K562 (cell line): Measurements from ENCODE around the gene CREB3L1. TPM values are rescaled to one million over a fixed set of nuclear protein-coding genes. Genes with fewer than 3 reads are reported as not detected.

Source experiments
- CXXC5 ChIP-seq: fragments of 250-450 bp; sonication (Bioruptor Pico); IDR thresholded peaks from 2 replicates; pipeline ENCODE4 v1.8.0; 2022; ENCODE audit warnings: inconsistent platforms, mild to moderate bottlenecking, moderate library complexity
- HLTF ChIP-seq: fragments of 450-650 bp; IDR thresholded peaks from 2 replicates; pipeline ENCODE4 v1.6.1; 2016
- JUND ChIP-seq, 2 experiments: IDR thresholded peaks; 2 replicates in 1 of 2; 3 replicates in 1 of 2; pipeline ENCODE4 v1.6.1; 2011; ENCODE audit warnings: borderline replicate concordance in 2 of 2, low read depth in 2 of 2, low read length in 2 of 2, improper control_type of control experiment in 1 of 2, missing biosample characterization in 1 of 2, missing genetic modification characterization in 1 of 2, missing genetic modification reagents in 1 of 2
- L3MBTL2 ChIP-seq: fragments of 450-650 bp; IDR thresholded peaks from 2 replicates; pipeline ENCODE4 v1.6.1; 2016; ENCODE audit warnings: mild to moderate bottlenecking, moderate library complexity
- RBM39 ChIP-seq: fragments of 200-400 bp; formaldehyde crosslinking; optimal IDR thresholded peaks from 2 replicates; pipeline ENCODE3; 2018; ENCODE audit warnings: low read depth, low read length
- RNF2 ChIP-seq: sonication (generic); IDR thresholded peaks from 2 replicates; pipeline ENCODE4 v1.6.1; 2016
- TBP ChIP-seq: optimal IDR thresholded peaks from 2 replicates; pipeline ENCODE3; 2011; ENCODE audit warnings: low read depth, low read length, improper control_type of control experiment
- ZFX ChIP-seq: sonication (generic); formaldehyde crosslinking; IDR thresholded peaks from 2 replicates; pipeline ENCODE4 v1.8.0; 2022; ENCODE audit warnings: mild to moderate bottlenecking, missing genetic modification reagents, moderate library complexity
- polyA plus RNA-seq, 8 experiments: library from polyadenylated mRNA; depleted of rRNA in 4 of 8; stranded (reverse) in 5 of 8; unstranded in 3 of 8; fragments of >200 nt; fragmentation: Nextera tagmentation in 2 of 8; fragmentation: Illumina TruSeq in 1 of 8; extraction: Ambion mirVana in 2 of 8; extraction: Trizol in 1 of 8; gene quantifications; 2 replicates each; pipeline versions ENCODE4 v1.2.1 to v1.2.3, GENCODE V29; 2011 to 2014; ENCODE audit warnings: inconsistent platforms in 1 of 8, missing spikeins in 1 of 8
- total RNA-seq, 7 experiments: library from RNA; depleted of rRNA in 6 of 7; stranded (reverse); fragments of >200 nt in 6 of 7; fragmentation: Illumina TruSeq in 2 of 7; extraction: Trizol in 2 of 7; gene quantifications; 2 replicates each; pipeline versions ENCODE4 v1.2.1 to v1.2.3, GENCODE V29; 2011 to 2021; ENCODE audit warnings: low replicate concordance in 1 of 7
- TF ChIP-seq, protein P1 (sequence below), 3 experiments: IDR thresholded peaks in 2 of 3; conservative IDR thresholded peaks in 1 of 3; 2 replicates each; pipeline ENCODE4 v1.5.1; 2011 to 2012; ENCODE audit warnings: low read length in 3 of 3, mild to moderate bottlenecking in 3 of 3, control low read depth in 2 of 3, improper control_type of control experiment in 1 of 3, inconsistent platforms in 1 of 3, low read depth in 1 of 3, mixed read lengths in 1 of 3, moderate library complexity in 1 of 3; ENCODE audit not compliant: insufficient read depth in 2 of 3
- TF ChIP-seq, protein P2 (sequence below): sonication (generic); formaldehyde crosslinking; IDR thresholded peaks from 2 replicates; pipeline ENCODE4 v1.8.1; 2023; ENCODE audit warnings: missing genetic modification reagents, mild to moderate bottlenecking, borderline replicate concordance
- TF ChIP-seq, protein P3 (sequence below): sonication (generic); formaldehyde crosslinking; IDR thresholded peaks from 2 replicates; pipeline ENCODE4 v1.8.0; 2023; ENCODE audit warnings: missing genetic modification reagents, mild to moderate bottlenecking, borderline replicate concordance
- TF ChIP-seq, protein P4 (sequence below), 2 experiments: fragments of 450-650 bp; IDR thresholded peaks; 2 replicates each; pipeline ENCODE4 v1.6.1; 2016

Gene CREB3L1
- total and polyA plus RNA-seq, 9 of the 15 experiments (the other 6 are each of a cell fraction or from before 2014, with no cell fraction given): 1.2 to 27.6 (median 3.7) TPM

DNA sequence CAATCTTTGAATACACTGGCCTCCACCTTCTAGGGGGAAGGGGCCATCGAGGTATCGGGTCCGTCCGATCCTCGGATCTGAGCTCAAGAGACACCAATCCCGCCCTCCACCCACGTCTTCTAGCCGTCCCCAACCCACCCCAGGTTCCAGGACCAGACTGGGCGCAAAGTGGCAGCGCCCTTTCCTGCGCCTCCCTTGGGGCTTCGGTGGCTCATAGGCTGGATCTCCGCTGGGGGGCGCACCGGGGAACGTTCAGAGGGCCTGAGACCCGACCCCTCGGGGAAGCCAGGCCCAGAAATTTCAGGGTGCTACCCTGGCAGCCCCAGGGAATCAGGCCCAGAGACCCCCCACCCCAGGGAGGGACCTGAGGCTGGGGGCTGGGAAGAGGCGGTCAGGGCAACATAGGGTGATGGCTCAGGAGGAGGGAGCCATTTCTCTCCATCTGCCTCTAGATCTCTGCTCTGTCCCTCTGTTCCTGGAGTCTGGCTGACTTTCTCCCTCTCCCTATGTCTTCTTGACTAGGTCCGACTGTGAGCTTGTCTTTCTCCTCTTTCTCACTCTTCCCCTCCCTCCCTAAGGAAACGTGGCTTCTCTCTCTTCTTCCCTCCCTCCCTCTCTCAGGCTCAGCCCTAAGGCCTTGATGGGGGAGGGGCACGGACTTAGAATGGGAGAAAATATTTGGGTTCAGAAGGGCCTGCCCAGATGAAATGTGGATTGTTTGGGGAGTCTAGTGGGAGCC lies 1.1 kb downstream of the CREB3L1 start (continued):
- TF ChIP-seq, protein P1, sequence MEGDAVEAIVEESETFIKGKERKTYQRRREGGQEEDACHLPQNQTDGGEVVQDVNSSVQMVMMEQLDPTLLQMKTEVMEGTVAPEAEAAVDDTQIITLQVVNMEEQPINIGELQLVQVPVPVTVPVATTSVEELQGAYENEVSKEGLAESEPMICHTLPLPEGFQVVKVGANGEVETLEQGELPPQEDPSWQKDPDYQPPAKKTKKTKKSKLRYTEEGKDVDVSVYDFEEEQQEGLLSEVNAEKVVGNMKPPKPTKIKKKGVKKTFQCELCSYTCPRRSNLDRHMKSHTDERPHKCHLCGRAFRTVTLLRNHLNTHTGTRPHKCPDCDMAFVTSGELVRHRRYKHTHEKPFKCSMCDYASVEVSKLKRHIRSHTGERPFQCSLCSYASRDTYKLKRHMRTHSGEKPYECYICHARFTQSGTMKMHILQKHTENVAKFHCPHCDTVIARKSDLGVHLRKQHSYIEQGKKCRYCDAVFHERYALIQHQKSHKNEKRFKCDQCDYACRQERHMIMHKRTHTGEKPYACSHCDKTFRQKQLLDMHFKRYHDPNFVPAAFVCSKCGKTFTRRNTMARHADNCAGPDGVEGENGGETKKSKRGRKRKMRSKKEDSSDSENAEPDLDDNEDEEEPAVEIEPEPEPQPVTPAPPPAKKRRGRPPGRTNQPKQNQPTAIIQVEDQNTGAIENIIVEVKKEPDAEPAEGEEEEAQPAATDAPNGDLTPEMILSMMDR (IDR thresholded peaks at IDR 0.05 in 2 of 3, conservative IDR thresholded peaks at IDR 0.05 in 1 of 3; ENCODE audit: insufficient read depth in 2 of 3, low read depth in 1 of 3, low read length in 3 of 3): peak; percentile 74 to 90 (median 89)
- TF ChIP-seq, protein P2, sequence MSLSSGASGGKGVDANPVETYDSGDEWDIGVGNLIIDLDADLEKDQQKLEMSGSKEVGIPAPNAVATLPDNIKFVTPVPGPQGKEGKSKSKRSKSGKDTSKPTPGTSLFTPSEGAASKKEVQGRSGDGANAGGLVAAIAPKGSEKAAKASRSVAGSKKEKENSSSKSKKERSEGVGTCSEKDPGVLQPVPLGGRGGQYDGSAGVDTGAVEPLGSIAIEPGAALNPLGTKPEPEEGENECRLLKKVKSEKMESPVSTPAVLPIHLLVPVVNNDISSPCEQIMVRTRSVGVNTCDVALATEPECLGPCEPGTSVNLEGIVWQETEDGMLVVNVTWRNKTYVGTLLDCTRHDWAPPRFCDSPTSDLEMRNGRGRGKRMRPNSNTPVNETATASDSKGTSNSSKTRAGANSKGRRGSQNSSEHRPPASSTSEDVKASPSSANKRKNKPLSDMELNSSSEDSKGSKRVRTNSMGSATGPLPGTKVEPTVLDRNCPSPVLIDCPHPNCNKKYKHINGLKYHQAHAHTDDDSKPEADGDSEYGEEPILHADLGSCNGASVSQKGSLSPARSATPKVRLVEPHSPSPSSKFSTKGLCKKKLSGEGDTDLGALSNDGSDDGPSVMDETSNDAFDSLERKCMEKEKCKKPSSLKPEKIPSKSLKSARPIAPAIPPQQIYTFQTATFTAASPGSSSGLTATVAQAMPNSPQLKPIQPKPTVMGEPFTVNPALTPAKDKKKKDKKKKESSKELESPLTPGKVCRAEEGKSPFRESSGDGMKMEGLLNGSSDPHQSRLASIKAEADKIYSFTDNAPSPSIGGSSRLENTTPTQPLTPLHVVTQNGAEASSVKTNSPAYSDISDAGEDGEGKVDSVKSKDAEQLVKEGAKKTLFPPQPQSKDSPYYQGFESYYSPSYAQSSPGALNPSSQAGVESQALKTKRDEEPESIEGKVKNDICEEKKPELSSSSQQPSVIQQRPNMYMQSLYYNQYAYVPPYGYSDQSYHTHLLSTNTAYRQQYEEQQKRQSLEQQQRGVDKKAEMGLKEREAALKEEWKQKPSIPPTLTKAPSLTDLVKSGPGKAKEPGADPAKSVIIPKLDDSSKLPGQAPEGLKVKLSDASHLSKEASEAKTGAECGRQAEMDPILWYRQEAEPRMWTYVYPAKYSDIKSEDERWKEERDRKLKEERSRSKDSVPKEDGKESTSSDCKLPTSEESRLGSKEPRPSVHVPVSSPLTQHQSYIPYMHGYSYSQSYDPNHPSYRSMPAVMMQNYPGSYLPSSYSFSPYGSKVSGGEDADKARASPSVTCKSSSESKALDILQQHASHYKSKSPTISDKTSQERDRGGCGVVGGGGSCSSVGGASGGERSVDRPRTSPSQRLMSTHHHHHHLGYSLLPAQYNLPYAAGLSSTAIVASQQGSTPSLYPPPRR (CRISPR knock-in tag): no peak
- peak; percentile 30 for TF ChIP-seq TBP
- TF ChIP-seq ZFX (CRISPR knock-in tag): peak; percentile 86
- no peak for TF ChIP-seq RNF2
- TF ChIP-seq, protein P3, sequence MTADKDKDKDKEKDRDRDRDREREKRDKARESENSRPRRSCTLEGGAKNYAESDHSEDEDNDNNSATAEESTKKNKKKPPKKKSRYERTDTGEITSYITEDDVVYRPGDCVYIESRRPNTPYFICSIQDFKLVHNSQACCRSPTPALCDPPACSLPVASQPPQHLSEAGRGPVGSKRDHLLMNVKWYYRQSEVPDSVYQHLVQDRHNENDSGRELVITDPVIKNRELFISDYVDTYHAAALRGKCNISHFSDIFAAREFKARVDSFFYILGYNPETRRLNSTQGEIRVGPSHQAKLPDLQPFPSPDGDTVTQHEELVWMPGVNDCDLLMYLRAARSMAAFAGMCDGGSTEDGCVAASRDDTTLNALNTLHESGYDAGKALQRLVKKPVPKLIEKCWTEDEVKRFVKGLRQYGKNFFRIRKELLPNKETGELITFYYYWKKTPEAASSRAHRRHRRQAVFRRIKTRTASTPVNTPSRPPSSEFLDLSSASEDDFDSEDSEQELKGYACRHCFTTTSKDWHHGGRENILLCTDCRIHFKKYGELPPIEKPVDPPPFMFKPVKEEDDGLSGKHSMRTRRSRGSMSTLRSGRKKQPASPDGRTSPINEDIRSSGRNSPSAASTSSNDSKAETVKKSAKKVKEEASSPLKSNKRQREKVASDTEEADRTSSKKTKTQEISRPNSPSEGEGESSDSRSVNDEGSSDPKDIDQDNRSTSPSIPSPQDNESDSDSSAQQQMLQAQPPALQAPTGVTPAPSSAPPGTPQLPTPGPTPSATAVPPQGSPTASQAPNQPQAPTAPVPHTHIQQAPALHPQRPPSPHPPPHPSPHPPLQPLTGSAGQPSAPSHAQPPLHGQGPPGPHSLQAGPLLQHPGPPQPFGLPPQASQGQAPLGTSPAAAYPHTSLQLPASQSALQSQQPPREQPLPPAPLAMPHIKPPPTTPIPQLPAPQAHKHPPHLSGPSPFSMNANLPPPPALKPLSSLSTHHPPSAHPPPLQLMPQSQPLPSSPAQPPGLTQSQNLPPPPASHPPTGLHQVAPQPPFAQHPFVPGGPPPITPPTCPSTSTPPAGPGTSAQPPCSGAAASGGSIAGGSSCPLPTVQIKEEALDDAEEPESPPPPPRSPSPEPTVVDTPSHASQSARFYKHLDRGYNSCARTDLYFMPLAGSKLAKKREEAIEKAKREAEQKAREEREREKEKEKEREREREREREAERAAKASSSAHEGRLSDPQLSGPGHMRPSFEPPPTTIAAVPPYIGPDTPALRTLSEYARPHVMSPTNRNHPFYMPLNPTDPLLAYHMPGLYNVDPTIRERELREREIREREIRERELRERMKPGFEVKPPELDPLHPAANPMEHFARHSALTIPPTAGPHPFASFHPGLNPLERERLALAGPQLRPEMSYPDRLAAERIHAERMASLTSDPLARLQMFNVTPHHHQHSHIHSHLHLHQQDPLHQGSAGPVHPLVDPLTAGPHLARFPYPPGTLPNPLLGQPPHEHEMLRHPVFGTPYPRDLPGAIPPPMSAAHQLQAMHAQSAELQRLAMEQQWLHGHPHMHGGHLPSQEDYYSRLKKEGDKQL (CRISPR knock-in tag): peak; percentile 16; the same call in 1 of the 2 replicates
- TF ChIP-seq, protein P4, sequence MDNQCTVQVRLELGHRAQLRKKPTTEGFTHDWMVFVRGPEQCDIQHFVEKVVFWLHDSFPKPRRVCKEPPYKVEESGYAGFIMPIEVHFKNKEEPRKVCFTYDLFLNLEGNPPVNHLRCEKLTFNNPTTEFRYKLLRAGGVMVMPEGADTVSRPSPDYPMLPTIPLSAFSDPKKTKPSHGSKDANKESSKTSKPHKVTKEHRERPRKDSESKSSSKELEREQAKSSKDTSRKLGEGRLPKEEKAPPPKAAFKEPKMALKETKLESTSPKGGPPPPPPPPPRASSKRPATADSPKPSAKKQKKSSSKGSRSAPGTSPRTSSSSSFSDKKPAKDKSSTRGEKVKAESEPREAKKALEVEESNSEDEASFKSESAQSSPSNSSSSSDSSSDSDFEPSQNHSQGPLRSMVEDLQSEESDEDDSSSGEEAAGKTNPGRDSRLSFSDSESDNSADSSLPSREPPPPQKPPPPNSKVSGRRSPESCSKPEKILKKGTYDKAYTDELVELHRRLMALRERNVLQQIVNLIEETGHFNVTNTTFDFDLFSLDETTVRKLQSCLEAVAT (IDR thresholded peaks at IDR 0.05): peak; percentile 14 to 30; a peak in 1 of 4 replicates
- TF ChIP-seq CXXC5 (CRISPR knock-in tag): 0 out of 2 replicates have a peak, but pooled peaks have one; percentile 48
- peak; percentile 36; the same call in 1 of the 2 replicates for TF ChIP-seq L3MBTL2
- TF ChIP-seq RBM39: no peak
- TF ChIP-seq HLTF: 0 out of 2 replicates have a peak, but pooled peaks have one; percentile 25
- TF ChIP-seq JUND (IDR thresholded peaks at IDR 0.05; ENCODE audit: borderline replicate concordance, low read depth, low read length): 0 out of 2 replicates have a peak, but pooled peaks have one; percentile 6
- no peak; the same call in 2 of the 3 replicates for TF ChIP-seq JUND (tag; IDR thresholded peaks at IDR 0.05; ENCODE audit: borderline replicate concordance, low read depth, low read length)
